CD4-positive, alpha-beta T cell treated with Interleukin-17A for 4 hours (primary cell): ENCODE data around the gene SLC9A6.
"Not testable (repeated sequence)": the region's sequence is repeated elsewhere in the genome, so short reads cannot be mapped to it uniquely, and the experiment has no call there.

Source experiments
- DNase-seq: peaks from one replicate; pipeline ENCODE4 v3.0.0-alpha.2; 2020; ENCODE audit warnings: mixed read lengths

The SLC9A6 gene

DNA sequence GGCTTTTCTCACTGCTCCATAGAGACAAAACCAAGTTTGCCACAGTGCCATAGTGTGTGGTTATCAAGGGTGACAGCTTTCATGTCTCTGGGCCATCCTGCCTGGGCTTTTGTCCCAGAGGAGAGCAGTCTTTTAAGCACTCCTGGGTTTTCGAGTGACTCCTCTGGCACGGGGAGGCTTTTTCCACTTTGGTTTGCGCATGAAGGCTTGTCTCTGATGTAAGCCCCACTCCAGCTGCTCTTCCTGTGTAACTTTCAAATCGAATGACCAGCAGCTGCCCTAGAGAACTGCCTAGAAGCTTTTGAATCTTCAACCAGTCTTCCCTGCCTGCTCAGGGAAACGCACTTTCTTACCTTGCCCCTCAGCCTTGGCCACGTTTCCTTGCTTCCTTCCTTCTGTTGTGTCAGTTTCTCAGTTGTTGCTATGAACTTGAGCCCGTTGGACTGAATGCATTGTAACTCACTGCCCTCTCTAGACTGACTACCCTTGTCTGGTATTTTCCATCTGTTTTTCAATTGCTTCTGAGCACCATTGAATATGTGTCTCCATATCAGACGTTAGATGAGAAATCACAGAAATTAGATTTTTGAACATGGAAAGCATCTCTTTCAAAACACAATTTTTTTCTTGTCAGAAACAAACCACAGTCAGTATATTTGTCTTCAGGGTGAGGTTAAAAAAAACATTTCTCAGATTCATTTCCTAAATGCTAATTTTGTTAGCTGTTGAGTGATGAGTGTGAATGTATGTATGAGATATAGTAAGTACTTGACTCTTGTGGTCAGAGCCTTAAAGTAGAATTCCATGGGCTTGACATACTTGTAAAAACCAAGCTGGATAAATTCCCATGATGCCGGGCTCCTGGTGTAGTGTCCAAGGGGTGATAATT is 45.3 kb downstream of the SLC9A6 start:
- DNase-seq = no peak

DNA sequence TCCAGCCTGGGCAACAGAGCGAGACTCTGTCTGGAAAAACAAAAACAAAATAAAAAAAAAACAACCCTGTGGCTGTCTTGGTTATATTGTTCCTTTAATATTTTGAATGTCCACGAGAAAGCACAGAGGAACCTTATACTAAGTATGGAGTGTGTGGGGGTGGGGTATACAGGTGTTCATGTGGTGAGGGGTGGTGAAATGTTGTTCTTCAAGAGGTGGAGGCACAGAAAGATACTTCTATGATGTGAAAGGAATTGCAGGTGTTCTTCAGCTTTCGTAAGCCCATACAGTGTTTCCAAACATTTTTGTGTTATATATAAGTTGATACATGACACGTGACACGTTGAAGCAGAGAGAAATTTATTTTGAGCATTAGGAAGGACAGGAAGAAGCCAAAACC is 46.4 kb downstream of the SLC9A6 start:
- DNase-seq = no peak

DNA sequence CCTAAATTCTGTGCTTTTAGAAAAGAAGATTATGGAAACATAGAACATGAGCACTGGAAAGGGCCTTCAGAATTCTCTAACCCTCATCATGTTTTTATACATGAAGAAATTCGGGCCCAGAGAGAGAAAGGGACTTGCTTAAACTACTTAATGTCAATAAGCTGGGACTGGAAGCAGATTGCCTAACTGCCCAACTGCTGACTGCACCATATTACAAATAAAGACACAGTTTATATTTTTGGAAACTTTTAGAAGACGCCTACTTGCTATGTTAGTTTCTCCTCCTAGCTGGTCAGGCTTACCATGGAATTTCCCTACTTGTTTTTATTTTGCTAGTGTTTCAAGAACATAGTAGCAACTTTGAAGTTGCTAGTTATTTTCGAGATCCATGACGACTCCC is 47.1 kb downstream of the SLC9A6 start:
- DNase-seq = no peak

DNA sequence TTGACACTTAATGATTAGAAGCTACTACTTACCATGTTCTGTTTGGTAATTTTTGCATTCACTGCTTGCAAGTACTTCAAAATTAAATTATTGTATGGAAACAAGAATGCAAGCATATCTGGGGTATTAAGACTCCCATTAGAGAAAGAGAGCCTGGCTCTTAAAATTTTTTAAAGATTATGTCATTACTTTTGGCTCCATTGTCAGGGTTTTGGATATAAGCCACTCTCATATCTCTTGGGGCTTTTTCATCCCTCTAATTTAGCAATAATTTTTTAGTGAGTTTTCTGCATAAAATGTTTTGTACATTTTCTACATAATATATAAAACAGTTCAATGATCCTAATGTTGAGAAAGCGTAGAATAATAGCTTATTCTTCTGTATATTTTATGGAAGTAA is 49.4 kb downstream of the SLC9A6 start:
- DNase-seq = no peak

DNA sequence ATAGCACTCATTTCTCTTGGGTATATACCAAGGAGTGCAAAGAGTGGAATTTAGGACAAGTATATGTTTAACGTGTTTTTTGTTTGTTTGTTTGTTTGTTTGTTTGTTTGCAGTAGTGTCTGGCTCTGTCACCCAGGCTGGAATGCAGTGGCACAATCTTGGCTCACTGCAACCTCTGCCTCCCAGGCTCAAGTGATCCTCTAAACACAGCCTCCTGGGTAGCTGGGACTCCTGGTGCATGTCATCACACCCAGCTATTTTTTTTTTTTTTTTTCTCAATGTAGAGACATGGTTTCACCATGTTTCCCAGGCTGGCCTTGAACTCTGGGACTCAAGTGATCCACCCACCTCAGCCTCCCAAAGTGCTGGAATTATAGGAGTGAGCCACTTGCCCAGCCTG is 50.4 kb downstream of the SLC9A6 start:
- no peak for DNase-seq

DNA sequence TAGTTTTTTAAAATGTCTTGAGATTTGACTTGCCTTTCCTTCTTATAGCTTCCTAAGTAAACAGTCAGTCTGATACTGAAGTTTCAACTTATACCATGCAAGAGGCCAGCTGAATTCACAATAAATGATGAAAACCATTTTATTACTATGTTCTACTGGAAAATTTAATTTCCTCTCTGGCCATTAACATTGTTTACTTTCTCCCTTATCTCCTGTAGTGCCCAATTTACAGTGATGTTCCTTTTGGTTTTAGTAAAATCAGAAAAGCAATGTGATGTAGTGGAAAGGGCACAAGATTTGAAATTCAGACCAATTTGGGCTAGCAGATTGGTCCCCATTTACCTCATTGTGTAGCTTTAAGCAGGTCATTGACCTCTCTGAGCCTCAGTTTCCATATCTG is 54.2 kb downstream of the SLC9A6 start:
- DNase-seq = no peak

DNA sequence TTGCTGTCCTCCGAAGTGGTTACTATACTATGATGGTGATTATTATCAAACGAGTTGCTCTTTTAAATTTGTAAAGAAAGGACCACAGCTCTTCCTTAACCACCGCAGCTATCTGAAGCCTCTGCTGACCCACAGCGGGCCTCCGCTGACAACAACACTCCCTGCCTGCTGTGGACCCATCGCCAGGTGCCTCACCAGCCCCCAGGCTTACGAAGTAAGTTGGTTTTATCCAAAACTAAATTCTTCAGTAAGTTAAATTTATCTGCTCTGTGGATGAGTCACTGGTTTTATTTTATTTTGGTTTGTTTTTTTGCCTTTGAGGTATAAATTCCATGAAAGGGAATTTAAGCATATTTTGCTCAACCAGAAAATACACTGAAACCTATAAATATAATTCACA is 54.7 kb downstream of the SLC9A6 start:
- DNase-seq = no peak

DNA sequence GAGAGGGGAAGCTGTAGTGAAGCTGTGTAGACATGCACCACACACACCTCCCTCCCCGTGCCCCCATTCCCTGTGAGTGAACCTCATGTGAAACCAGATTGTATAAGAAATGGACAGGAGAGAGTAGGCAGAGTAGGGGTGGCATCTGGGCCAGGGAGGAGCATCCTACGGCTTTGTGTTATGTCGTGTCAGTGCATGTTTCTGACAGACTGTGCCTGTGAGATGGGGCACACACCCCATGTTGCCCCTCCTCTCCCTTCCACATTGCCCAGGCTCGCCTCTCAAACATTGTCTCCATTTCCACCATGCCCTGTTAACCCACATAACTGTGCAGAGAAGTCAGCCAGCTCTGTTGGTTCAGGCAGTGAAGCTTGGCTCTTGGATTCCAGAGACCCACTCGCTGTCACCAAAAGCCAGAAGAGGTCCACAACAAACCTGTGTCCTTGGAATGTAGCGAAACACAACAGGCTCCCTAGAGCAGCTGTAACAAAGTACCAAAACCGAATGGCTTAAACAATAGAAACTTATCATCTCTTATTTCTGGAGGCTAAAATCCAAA is 56.1 kb downstream of the SLC9A6 start:
- DNase-seq = no peak

DNA sequence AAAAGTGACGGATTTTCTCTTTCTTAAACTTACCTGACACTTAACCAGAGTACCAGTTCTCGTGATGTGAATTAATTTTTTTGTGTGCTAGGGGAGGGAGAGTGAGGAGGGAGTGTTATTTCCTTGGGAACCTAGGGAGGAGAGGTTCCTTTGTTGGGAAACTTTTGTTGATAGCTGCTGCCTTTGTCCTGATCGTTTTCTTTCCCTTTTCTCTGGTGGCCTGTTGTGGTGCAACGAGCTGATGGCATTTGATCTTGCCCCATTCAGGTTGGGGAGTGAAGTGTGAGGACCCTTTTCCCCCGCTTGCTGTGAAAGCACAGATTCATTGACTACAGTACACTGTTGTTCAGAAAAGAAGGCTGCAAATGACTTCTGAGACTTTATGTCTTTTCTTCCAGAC is 59.8 kb downstream of the SLC9A6 start:
- no peak for DNase-seq

DNA sequence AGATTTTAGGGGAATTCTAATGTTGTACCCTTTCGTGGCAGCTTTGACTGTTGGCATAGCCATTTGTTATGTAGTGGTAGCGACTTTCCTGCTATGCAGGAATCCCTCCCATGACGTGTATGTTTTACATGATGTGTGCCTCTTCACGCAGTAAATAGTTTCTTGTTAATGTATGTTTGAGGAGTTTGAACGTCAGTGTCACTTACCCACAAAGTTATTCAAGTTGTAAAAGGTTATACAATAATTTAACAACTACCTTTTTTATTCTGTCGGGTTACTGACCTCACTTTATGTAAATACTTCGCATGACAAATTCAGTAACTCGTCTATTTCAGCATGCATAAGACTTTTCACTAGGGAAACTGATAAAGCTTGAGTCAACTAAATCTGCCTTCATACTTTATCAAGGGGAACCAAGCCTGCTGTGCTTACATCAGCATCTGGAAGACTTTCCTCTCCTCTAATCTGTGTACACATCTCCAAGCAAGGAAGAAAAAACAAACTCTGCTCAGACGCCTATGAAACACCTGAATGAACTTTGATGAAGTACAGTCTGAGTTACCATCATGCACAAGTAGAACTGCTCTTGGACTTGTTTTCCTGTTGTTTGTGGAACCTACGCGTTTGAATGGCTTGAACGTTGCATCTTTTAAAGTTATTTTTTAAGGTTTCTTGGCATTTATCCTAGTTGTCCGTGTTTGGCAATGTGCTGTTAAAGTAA is 61.2 kb downstream of the SLC9A6 start:
- DNase-seq = no peak

DNA sequence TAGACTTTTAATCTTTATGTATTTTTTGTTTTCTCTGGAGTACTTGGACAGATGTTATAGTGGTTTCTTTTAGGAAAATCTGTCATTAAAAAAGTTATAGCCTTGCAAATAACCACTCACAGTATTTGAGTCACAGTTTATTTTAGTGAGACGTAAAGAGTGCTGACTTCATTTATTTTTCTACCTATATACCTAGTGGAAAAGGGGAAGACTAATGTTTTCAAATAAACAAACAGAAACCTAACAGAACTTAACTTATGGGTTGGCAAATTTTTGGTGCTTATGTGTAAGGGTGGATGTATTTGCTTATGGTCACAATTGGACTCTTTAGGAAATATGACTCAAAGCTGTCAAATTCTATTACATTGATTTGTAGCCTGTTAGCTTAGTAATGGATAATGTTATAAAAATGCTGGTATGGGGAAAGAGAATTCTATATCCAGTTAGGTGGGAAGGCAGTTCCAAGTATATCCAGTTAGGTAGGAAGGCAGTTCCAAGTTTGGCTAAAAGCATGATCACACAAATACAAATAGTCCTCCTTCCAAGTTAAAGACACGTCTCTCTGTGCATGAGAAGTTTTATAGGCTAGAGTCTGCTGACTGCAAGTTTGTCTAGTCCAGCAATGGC is 61.9 kb downstream of the SLC9A6 start:
- DNase-seq = no peak

DNA sequence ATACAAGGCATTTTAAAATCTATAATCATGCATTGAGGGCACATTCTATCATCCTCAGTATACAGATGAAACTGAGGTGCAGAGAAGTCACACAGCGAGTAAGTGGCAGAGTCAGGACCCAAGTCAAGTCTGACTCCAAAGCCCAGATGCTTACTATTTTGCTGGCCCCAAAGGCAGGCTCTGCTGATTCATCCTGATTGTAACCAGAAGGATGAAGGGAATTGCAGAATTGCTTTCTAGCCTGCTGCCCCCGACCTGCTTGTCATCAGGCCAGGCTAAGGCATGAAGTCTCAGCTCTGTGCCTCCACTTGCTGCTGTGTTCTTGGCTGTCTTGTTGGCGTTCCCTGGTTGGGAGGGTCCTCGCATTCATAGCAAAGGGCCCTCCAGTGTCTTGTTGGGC is 62.7 kb downstream of the SLC9A6 start:
- DNase-seq = no peak

DNA sequence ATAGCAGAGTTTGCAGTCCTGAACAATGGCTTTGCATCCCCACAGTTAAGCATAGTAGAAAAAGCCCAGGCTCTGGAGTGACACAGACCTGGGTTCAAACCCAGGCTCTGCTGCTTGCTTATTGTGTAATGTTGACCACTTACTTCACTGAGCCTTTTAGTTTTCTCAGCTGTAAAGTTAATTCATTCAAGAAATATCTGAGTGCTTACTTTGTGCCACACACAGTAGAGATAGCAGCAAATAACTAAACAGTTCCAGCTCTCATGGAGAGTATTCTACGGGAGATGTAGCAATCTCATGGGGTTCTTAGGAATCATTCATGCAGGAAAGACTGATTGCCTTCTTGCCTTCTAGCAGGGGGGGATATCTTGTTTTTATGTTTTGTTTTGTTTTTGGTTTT is 63.2 kb downstream of the SLC9A6 start:
- no peak for DNase-seq

DNA sequence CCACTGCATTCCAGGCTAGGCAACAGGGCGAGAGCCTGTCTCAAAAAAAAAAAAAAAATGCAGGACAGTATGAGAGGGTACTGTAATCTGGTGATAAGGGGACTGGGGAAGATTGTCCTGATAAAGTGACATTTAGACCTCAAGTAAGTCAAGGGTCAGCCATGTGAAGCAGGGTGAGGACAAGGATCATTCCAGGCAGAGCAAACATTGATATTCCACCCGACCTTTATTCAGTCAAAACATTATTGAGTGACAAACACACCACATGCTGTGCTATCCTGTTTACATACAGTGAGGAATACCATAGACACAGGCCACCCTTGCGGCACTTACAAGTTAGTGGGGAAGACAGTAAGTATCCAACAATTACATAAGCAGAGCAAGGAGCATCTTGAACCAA is 64.4 kb downstream of the SLC9A6 start:
- no peak for DNase-seq

DNA sequence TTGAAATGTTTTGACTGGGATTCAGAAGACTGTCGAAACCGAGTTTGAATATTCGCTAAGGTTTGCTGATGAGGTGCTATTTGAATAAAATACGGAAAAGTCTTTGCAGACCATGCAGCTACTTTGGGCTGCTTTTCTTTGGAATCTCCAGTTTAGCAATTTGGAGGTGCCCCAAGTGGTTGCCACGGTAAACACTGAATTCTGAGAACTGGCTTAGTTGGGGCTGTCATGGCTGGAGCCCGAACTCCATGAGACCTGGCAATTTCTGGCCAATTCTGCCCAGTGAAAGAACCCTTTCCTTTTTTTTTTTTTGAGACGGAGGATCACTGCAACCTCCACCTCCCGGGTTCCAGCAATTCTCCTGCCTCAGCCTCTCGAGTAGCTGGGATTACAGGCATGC is 65.6 kb downstream of the SLC9A6 start:
- DNase-seq = not testable (repeated sequence)

DNA sequence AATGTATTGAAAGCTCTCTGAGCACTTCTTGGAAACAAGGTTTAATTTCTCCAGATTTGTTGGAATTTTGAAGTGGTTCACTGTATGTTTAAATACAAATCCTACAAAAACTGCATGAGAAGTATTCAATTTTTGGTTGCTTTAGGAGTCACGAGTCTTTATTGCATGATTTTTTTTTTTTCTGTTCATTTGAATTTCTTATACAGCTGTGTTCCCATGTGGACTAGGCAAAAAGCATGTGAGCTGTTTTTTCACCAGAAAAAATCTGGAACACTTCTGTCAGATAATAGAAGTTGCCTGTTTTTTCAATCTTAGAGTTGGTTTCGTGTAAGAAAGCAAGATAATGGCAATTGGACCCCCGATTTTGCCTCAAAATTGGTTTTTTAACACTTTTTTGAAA is 66.4 kb downstream of the SLC9A6 start:
- DNase-seq = no peak

DNA sequence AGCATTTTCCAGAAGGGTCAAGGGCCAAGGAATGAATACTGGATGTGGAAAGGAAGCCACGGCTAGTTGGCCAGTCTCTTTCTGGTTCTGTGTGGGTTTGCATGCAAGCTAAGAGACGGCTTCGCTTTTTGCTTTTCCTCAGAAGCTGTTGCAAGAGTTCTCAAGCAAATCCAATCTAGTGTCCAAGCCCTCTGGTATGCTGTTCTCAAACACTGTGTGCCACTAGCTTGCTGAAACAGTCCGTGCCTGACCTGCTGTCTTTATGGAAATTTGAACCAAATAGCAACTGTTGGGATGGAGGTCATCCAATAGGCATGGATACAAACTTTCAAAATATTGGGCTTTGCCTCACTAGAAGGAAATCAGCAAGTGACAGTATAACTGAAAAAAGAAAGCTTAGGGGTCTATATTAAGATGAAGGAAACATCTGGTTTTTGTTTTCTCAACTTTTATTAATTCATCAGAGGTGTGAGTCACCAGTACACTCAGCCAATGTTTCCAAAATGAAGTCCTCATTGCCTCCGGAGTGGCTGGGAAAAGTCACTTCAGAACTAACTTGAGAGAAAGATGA is 70.5 kb downstream of the SLC9A6 start:
- DNase-seq = no peak

DNA sequence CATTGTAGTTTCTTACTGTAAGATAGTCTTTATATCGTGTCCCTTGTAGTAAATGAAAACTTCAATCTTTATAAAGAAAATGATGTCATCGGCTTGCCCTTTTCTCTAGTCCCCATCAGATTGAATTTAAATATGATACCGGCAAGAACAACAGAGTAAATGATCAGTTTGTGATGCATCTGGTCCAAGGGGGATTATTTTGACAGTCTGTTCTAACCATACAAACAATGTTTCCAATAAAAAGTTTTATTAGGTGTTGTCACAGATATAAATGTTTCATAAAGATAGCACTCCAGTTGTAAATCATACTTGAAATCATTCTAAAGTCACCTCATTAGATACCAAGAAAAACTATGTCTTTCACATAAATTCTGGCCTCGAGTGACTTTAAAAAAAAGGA is 72.3 kb downstream of the SLC9A6 start:
- DNase-seq = no peak

DNA sequence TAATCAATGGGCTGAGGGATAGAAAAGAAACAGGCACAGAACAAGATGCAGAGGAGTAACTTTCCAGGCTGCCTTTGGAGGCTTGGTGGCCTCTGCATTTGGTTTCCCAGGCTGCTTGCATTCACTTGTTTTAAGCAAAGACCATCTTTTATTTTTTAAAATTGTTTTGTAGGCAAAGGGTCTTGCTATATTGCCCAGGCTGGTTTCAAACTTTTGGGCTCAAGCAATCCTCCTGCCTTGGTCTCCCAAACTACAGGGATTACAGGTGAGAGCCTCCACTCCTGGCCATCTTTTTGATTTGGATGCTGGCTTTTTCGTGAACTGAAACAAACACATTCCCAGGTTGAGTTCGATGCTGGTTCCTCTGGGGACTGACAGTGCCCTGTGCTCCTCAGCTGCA is 74.1 kb downstream of the SLC9A6 start:
- no peak for DNase-seq

DNA sequence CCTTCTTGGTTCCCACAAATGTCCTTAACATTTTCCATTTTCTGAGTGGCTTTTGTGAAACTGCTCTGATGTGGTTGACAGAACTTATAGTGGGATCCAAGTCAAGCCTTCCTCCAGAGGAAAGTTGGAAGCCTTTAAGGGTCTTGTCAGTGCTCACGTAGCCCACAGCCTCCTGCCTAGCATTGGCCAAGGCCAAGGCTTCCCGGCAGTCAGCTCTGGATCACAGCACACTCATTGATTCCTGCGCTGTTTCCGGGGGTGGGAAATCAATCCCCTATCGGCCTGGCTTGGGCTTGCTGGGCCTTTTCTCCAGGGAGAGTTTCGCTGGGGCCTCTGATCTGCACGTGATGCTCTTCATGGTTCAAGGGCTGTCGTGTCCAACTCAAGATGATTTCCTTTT is 76.1 kb downstream of the SLC9A6 start:
- DNase-seq = no peak

DNA sequence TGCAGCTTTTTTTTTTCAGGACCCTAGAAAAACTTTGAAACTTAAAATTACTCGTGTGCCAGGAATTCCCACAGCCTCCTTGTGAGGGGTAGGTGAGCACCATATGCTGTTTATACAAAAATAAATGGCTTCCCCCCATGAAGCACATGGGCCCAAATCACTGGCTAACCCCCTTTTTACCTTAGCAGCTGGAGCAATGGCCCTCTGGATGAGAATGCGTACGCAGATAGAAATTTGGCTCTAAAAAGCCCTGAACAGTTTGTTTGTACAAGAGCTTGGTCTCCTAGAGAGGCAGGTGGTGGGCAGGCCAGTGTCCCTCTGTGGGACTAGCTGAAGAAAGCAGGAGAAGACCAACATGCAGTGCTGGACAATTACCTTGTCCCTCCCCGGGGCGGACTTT is 76.5 kb downstream of the SLC9A6 start:
- no peak for DNase-seq

DNA sequence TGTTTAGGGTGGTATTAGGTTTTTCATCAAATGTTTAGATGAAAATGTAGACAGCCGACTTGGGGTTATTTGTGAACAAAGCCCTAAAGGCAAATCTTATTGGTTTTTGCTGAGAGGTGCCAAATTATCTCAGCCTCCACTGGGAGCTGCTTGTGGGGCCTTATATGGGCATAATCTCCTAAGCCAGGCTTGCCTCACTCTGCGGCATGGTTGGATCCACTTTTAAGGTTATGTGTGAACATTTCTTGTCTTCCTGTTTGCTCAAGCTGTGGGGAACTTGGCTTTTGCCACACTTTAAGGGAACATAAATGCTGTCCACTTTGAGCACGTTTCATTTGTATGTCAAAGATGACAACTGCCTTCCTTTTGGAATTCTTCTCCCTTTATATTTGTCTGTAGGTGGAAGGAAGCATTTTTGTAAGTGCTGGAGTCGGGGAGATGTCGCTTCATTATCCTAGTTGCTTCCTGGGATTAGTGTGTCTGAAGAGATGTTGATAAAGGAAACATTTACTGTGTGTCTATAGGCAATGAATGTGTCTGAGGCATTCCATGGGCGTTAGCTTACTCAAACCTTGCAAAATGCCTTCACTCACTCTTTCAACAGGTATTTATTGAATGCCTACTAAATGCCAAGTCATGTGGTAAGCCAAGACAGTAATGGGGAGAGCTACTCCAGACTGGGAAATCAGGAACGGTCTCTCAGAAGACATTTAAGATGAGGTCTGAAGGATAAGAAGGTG is 78.3 kb downstream of the SLC9A6 start:
- DNase-seq = no peak

DNA sequence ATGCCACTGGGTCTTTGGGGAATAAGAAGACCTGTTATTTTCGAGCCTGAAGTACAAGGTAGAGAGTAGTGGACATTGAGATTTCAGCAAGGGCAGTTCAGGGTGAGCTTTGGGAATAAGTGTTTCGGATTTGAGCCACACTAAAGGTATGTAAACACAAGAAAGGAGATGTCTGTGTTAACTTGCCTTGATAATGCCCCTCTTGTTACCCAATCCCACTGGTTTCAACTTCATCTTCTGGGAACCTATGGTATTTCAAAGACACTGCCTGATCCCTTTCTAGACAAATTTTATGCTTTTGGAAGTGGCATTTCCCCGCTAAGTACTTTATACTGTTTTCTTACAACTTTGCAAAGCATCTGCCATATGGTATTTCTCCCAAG is 79.4 kb downstream of the SLC9A6 start:
- no peak for DNase-seq
